GM12878 (cell line): Measurements from ENCODE around the gene CPLX1. TPM values are rescaled to one million over a fixed set of nuclear protein-coding genes. Genes with fewer than 3 reads are reported as not detected.

Source experiments
- ATAC-seq: fragments of 200-7000 bp; cut with Tn5 transposase; 3 replicates; pipeline ENCODE4 v1.9.1; 2020; ENCODE audit warnings: mild to moderate bottlenecking, moderate library complexity
- BruUV-seq: library from RNA; stranded (reverse); fragments of 400-500 nt; replicated peaks from 2 replicates; lab custom pipeline; 2021; lab: Mats Ljungman, UMichigan
- CTCF ChIA-PET: fragments of 300-600 bp; sonication (Branson Sonifier 250); formaldehyde crosslinking; extraction: SDS; loops from one replicate; lab custom pipeline; 2021; ENCODE audit warnings: inconsistent platforms; lab: Yijun Ruan, JAX
- POLR2A ChIA-PET: fragments of 350-600 bp; formaldehyde crosslinking; extraction: SDS; loops from one replicate; lab custom pipeline; 2021; ENCODE audit warnings: inconsistent platforms; lab: Charles Lee
- RAD21 ChIA-PET: fragments of 300-600 bp; sonication (Branson Sonifier 250); formaldehyde crosslinking; loops from one replicate; lab custom pipeline; 2023; ENCODE audit warnings: antibody characterized with exemption; ENCODE audit not compliant: unreplicated experiment; lab: Charles Lee
- SMC1A ChIA-PET: fragments of 300-600 bp; sonication (Branson Sonifier 250); formaldehyde crosslinking; loops from one replicate; lab custom pipeline; 2023; ENCODE audit not compliant: unreplicated experiment, uncharacterized antibody; lab: Charles Lee
- DNase-seq: peaks from one replicate; pipeline ENCODE4 v3.0.0-alpha.2; 2011; ENCODE audit warnings: low read depth, low spot score
- FAIRE-seq: peaks from 3 replicates; lab custom pipeline; 2011; peaks lifted over from hg19 to GRCh38; lab: Jason Lieb, UNC
- H2AFZ ChIP-seq: 2 replicates; pipeline ENCODE4 v1.6.0; 2011; ENCODE audit warnings: low read depth, low read length, control low read depth; ENCODE audit not compliant: control insufficient read depth
- H3K27ac ChIP-seq: 2 replicates; pipeline ENCODE4 v1.5.1; 2011; ENCODE audit warnings: control low read depth; ENCODE audit not compliant: control insufficient read depth, insufficient read depth
- H3K27me3 ChIP-seq, 2 experiments: replicated peaks in 1 of 2; 2 replicates each; pipeline versions ENCODE4 v1.6.0 to v1.6.1; 2011; ENCODE audit warnings: low read length in 1 of 2; ENCODE audit not compliant: control insufficient read depth in 2 of 2, insufficient read depth in 2 of 2
- H3K36me3 ChIP-seq, 2 experiments: 2 replicates each; pipeline ENCODE4 v1.5.1; 2011; ENCODE audit warnings: low read length in 1 of 2; ENCODE audit not compliant: control insufficient read depth in 2 of 2, insufficient read depth in 2 of 2
- H3K4me1 ChIP-seq: 2 replicates; pipeline ENCODE4 v1.6.1; 2011; ENCODE audit warnings: mild to moderate bottlenecking, low read length, moderate library complexity, mixed read lengths; ENCODE audit not compliant: control insufficient read depth, insufficient read depth
- H3K4me2 ChIP-seq: 2 replicates; pipeline ENCODE4 v1.6.0; 2011; ENCODE audit warnings: control low read depth; ENCODE audit not compliant: control insufficient read depth, insufficient read depth
- H3K4me3 ChIP-seq: fragments of 200-600 bp; sonication (generic); 2 replicates; pipeline ENCODE4 v1.5.1; 2016
- H3K79me2 ChIP-seq: 2 replicates; pipeline ENCODE4 v1.6.0; 2011; ENCODE audit warnings: low read length; ENCODE audit not compliant: control insufficient read depth, insufficient read depth
- H3K9ac ChIP-seq: 2 replicates; pipeline ENCODE4 v1.8.0; 2011; ENCODE audit warnings: low read length, control low read depth, mixed read lengths; ENCODE audit not compliant: control insufficient read depth, insufficient read depth
- H3K9me3 ChIP-seq: replicated peaks from 3 replicates; pipeline ENCODE4 v1.5.1; 2011; ENCODE audit warnings: mild to moderate bottlenecking, low read length; ENCODE audit not compliant: control insufficient read depth, insufficient read depth
- H4K20me1 ChIP-seq: 2 replicates; pipeline ENCODE4 v1.6.0; 2011; ENCODE audit not compliant: control insufficient read depth, insufficient read depth
- CEBPZ ChIP-seq: fragments of 150-350 bp; IDR thresholded peaks from 2 replicates; pipeline ENCODE4 v1.6.1; 2016; ENCODE audit warnings: low read depth, low read length
- ELK1 ChIP-seq: IDR thresholded peaks from 2 replicates; pipeline ENCODE4 v1.6.1; 2012; ENCODE audit warnings: low read depth, low read length, improper control_type of control experiment
- ESRRA ChIP-seq: IDR thresholded peaks from 2 replicates; pipeline ENCODE4 v1.6.1; 2012; ENCODE audit warnings: mild to moderate bottlenecking, low read length, improper control_type of control experiment
- FOS ChIP-seq: IDR thresholded peaks from 3 replicates; pipeline ENCODE4 v1.6.1; 2011; ENCODE audit warnings: borderline replicate concordance; ENCODE audit not compliant: insufficient read length; ENCODE audit errors: extremely low read depth
- FOXK2 ChIP-seq: fragments of 450-650 bp; IDR thresholded peaks from 2 replicates; pipeline ENCODE4 v1.6.1; 2017; ENCODE audit warnings: mild to moderate bottlenecking, moderate library complexity
- GABPA ChIP-seq: IDR thresholded peaks from 2 replicates; pipeline ENCODE4 v1.6.1; 2014; ENCODE audit warnings: antibody characterized with exemption, low read depth, mild to moderate bottlenecking, inconsistent platforms
- IKZF1 ChIP-seq: fragments of 450-650 bp; conservative IDR thresholded peaks from 2 replicates; pipeline ENCODE4 v1.6.1; 2017; ENCODE audit warnings: antibody characterized with exemption, mild to moderate bottlenecking
- JUNB ChIP-seq: IDR thresholded peaks from 2 replicates; pipeline ENCODE4 v1.6.1; 2016; ENCODE audit warnings: antibody characterized with exemption, mild to moderate bottlenecking
- LARP7 ChIP-seq: fragments of 450-650 bp; IDR thresholded peaks from 2 replicates; pipeline ENCODE4 v1.6.1; 2017; ENCODE audit warnings: mild to moderate bottlenecking
- SMC3 ChIP-seq: IDR thresholded peaks from 2 replicates; pipeline ENCODE4 v1.6.1; 2011; ENCODE audit warnings: low read length, improper control_type of control experiment, borderline replicate concordance
- SP1 ChIP-seq: IDR thresholded peaks from one replicate; pipeline ENCODE4 v1.6.1; 2011; ENCODE audit warnings: low read depth, low read length
- ZNF207 ChIP-seq: fragments of 450-650 bp; IDR thresholded peaks from 2 replicates; pipeline ENCODE4 v1.6.1; 2014; ENCODE audit warnings: antibody characterized with exemption, mild to moderate bottlenecking, borderline replicate concordance
- ZNF24 ChIP-seq: fragments of 450-650 bp; IDR thresholded peaks from 2 replicates; pipeline ENCODE4 v1.6.1; 2017; ENCODE audit warnings: antibody characterized with exemption, mild to moderate bottlenecking
- ZNF274 ChIP-seq: IDR thresholded peaks from one replicate; pipeline ENCODE4 v1.8.0; 2011; ENCODE audit not compliant: insufficient read length, insufficient read depth
- WGBS: methylation state at CpG from one replicate; pipeline ENCODE4 v1.1.6; 2016; ENCODE audit warnings: low lambda C conversion rate; ENCODE audit not compliant: insufficient replicate concordance, insufficient coverage; ENCODE audit errors: missing lambda C conversion rate; 5-methylcytosine and 5-hydroxymethylcytosine counted together
- in situ Hi-C: fragments of 300-500 bp; cut with MboI; formaldehyde crosslinking; loops from 9 replicates; pipeline ENCODE4 v1.14.3; 2018; ENCODE audit warnings: mixed read lengths
- intact Hi-C: fragments of 100-400 bp; cut with micrococcal nuclease; formaldehyde crosslinking; loops from one replicate; pipeline ENCODE4 v1.14.2; 2022; ENCODE audit not compliant: unreplicated experiment
- polyA plus RNA-seq, 11 experiments: library from polyadenylated mRNA; depleted of rRNA in 4 of 11; unstranded in 6 of 11; stranded (reverse) in 5 of 11; fragments of >200 nt; fragmentation: Nextera tagmentation in 4 of 11; fragmentation: Illumina TruSeq in 1 of 11; extraction: Ambion mirVana in 4 of 11; extraction: Trizol in 1 of 11; gene quantifications; 1 replicate in 1 of 11; 2 replicates in 10 of 11; pipeline versions ENCODE4 v1.2.1 to v1.2.3, GENCODE V29; 2011 to 2016; ENCODE audit warnings: inconsistent platforms in 2 of 11, missing spikeins in 2 of 11, low read depth in 1 of 11
- total RNA-seq, 4 experiments: library from RNA; depleted of rRNA in 3 of 4; stranded (reverse); fragments of >200 nt in 3 of 4; fragmentation: Illumina TruSeq in 1 of 4; extraction: Trizol in 1 of 4; gene quantifications; 2 replicates each; pipeline versions ENCODE4 v1.2.1 to v1.2.3, GENCODE V29; 2013 to 2021
- TF ChIP-seq, protein P1 (sequence below): fragments of 450-650 bp; IDR thresholded peaks from 2 replicates; pipeline ENCODE4 v1.6.1; 2018; ENCODE audit warnings: borderline replicate concordance, mild to moderate bottlenecking; ENCODE audit not compliant: partially characterized antibody

The CPLX1 gene
- total and polyA plus RNA-seq, 10 of the 15 experiments (the other 5 are each of a cell fraction or from before 2014, with no cell fraction given), result 0.04 to 1.2 (median 0.13) TPM; not detected in 5

- H3K4me2 ChIP-seq, result no peak overlapping the region
- ChIA-PET SMC1A (no interaction called here), POLR2A (no interaction called here), RAD21 (no interaction called here)
- H4K20me1 ChIP-seq, result no peaks in the 10 kb centered on the region
- BruUV-seq, result no TSS peak
- no peak for FAIRE-seq
- no peaks in the 10 kb centered on the region for H3K79me2 ChIP-seq
- no peak overlapping the region for H3K27ac ChIP-seq
- no peaks in the 10 kb centered on the region for H3K9me3 ChIP-seq
- no peak overlapping the region for H3K4me3 ChIP-seq
- no peaks in the 10 kb centered on the region for H3K27me3 ChIP-seq
- TF ChIP-seq ZNF274 (no peak), JUNB (no peak), ELK1 (no peak), ZNF207 (no peak), ESRRA (no peak), FOXK2 (no peak), SMC3 (no peak), CEBPZ (no peak), LARP7 (no peak), SP1 (no peak), ZNF24 (no peak), GABPA (no peak), FOS (no peak), IKZF1 (no peak)
- TF ChIP-seq, protein P1, sequence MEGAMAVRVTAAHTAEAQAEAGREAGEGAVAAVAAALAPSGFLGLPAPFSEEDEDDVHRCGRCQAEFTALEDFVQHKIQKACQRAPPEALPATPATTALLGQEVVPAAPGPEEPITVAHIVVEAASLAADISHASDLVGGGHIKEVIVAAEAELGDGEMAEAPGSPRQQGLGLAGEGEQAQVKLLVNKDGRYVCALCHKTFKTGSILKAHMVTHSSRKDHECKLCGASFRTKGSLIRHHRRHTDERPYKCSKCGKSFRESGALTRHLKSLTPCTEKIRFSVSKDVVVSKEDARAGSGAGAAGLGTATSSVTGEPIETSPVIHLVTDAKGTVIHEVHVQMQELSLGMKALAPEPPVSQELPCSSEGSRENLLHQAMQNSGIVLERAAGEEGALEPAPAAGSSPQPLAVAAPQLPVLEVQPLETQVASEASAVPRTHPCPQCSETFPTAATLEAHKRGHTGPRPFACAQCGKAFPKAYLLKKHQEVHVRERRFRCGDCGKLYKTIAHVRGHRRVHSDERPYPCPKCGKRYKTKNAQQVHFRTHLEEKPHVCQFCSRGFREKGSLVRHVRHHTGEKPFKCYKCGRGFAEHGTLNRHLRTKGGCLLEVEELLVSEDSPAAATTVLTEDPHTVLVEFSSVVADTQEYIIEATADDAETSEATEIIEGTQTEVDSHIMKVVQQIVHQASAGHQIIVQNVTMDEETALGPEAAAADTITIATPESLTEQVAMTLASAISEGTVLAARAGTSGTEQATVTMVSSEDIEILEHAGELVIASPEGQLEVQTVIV, result no peak
- TF ChIP-seq, all 136 proteins: peak for 0
- peaks cover 2% of the 10 kb centered on the region in 2 experiments; a peak in 3 of 4 replicates for H3K36me3 ChIP-seq
- CTCF ChIA-PET, result interaction anchor here (0.6 to 4.0 kb wide), 3 partner anchors 135 to 247 kb away, joined by 3 to 46 read pairs (median 7); partner anchors contain the start of gene IDUA
- H3K4me1 ChIP-seq, result no peaks in the 10 kb centered on the region
- no peak overlapping the region for H3K9ac ChIP-seq
- no peak for DNase-seq
- WGBS, result 94% methylated on average over 12 of the region's 12 CpGs
- no peak for ATAC-seq
- intact Hi-C loops, result no loop called here
- in situ Hi-C loops, result no loop called here
- H2AFZ ChIP-seq, result no peak overlapping the region
Measured at GRCh38 chr4:740011-740410, 85.9 kb downstream of the CPLX1 start.
